ENCODE data around the gene MVD. TPM values are rescaled to one million over a fixed set of nuclear protein-coding genes. Genes with fewer than 3 reads are reported as not detected.

MVD gene
- total and polyA plus RNA-seq, 2 of the 13 experiments (the other 11 are each of a cell fraction or from before 2014, with no cell fraction given): 28.1 to 187 TPM

- TF ChIP-seq ZFP41 (CRISPR knock-in tag; IDR thresholded peaks at IDR 0.05; ENCODE audit: borderline replicate concordance) (no peak; the same call in 1 of the 2 replicates), ZNF256 (CRISPR knock-in tag; conservative IDR thresholded peaks at IDR 0.05) (peak; percentile 28; the same call in 1 of the 2 replicates), TFAP4 (IDR thresholded peaks at IDR 0.05; ENCODE audit: borderline replicate concordance, low read depth) (peak; percentile 46; the same call in 1 of the 2 replicates), ZNF788 (CRISPR knock-in tag; IDR thresholded peaks at IDR 0.05; ENCODE audit: borderline replicate concordance) (peak; percentile 90), CEBPG (CRISPR knock-in tag; IDR thresholded peaks at IDR 0.05) (peak; percentile 41; the same call in 1 of the 2 replicates), ZFP1 (CRISPR knock-in tag; IDR thresholded peaks at IDR 0.05) (peak; percentile 94), MLXIP (CRISPR knock-in tag; IDR thresholded peaks at IDR 0.05; ENCODE audit: borderline replicate concordance) (no peak), HIC2 (CRISPR knock-in tag; IDR thresholded peaks at IDR 0.05; ENCODE audit: low read depth) (peak; percentile 96), ZGPAT (CRISPR knock-in tag; IDR thresholded peaks at IDR 0.05) (peak; percentile 94), ZNF33B (CRISPR knock-in tag; IDR thresholded peaks at IDR 0.05) (no peak; the same call in 1 of the 2 replicates), ZFP62 (CRISPR knock-in tag; IDR thresholded peaks at IDR 0.05) (no peak), SMARCE1 (IDR thresholded peaks at IDR 0.05; ENCODE audit: borderline replicate concordance) (no peak), PCBP1 (IDR thresholded peaks at IDR 0.05; ENCODE audit: borderline replicate concordance, low read depth, low read length) (peak; percentile 71; the same call in 1 of the 2 replicates), HNF4G (IDR thresholded peaks at IDR 0.05; ENCODE audit: borderline replicate concordance, low read depth, low read length) (peak; percentile 51), HNF4G (CRISPR knock-in tag; IDR thresholded peaks at IDR 0.05; ENCODE audit: borderline replicate concordance, low read depth) (peak; percentile 92), MATR3 (CRISPR knock-in tag; IDR thresholded peaks at IDR 0.05) (no peak), AGO2 (optimal IDR thresholded peaks at IDR 0.05; ENCODE audit: low read depth, low read length) (peak; percentile 86), MAFK (conservative IDR thresholded peaks at IDR 0.05 in 1 of 2, IDR thresholded peaks at IDR 0.05 in 1 of 2; ENCODE audit: low read length in 2 of 2) (no peak), PPARG (CRISPR knock-in tag; conservative IDR thresholded peaks at IDR 0.05) (peak; percentile 74; the same call in 1 of the 2 replicates), ZNF709 (CRISPR knock-in tag; IDR thresholded peaks at IDR 0.05) (no peak; the same call in 1 of the 2 replicates), RXRB (CRISPR knock-in tag; IDR thresholded peaks at IDR 0.05; ENCODE audit: borderline replicate concordance) (peak; percentile 99)
These were observed 11.5 kb downstream of the MVD start (continued) for GRCh38 chr16:88651276-88651988.

Measured in HepG2 (cell line).